Measurements from ENCODE around the gene PERM1. TPM values are rescaled to one million over a fixed set of nuclear protein-coding genes. Genes with fewer than 3 reads are reported as not detected.
A peak's percentile ranks its signal among the peaks of the same experiment; 100 is the strongest.

PERM1 gene
- total and polyA plus RNA-seq, 9 of the 15 experiments (the other 6 are each of a cell fraction or from before 2014, with no cell fraction given), result not detected

GRCh38 chr1:1023700-1024099 is 41.8 kb upstream of the PERM1 start (continued):
- TF ChIP-seq CEBPB (tag; IDR thresholded peaks at IDR 0.05), result no peak

- Histone ChIP-seq H3K9ac (ENCODE audit: insufficient read depth in 1 of 2, low read depth in 2 of 2, low read length in 2 of 2) (peak overlapping the region in 1 of 2 experiments; percentile 88; a peak in 2 of 4 replicates), H3K4me2 (ENCODE audit: insufficient read depth, low read length) (no peak overlapping the region)
These were observed 40.6 kb upstream of the PERM1 start for GRCh38 chr1:1022302-1023009.

More at GRCh38 chr1:1022302-1023009, 40.6 kb upstream of the PERM1 start:
- POLR2A ChIA-PET, result interaction anchor here (0.5 to 1.1 kb wide), 4 partner anchors 9 to 329 kb away, joined by 3 to 6 read pairs (median 4); partner anchors contain the start of gene ISG15
- no TSS peak for BruUV-seq (replicated peaks)
- no peak for DNase-seq (ENCODE audit: extremely low read depth in 1 of 4, low spot score in 3 of 4)
- Histone ChIP-seq H3K9me3 (replicated peaks; ENCODE audit: control insufficient read depth, insufficient read depth, low read depth, low read length) (no peaks in the 10 kb centered on the region), H3K27ac (ENCODE audit: extremely low read depth, low read depth, low read length) (no peak overlapping the region), H3K9me1 (ENCODE audit: control insufficient read depth, insufficient read depth, low read length) (peaks cover 12% of the 10 kb centered on the region), H3K4me3 (no peak overlapping the region), H3K79me2 (ENCODE audit: control insufficient read depth, insufficient read depth, low read length) (peaks cover 40% of the 10 kb centered on the region), H3K4me1 (replicated peaks in 1 of 2; ENCODE audit: control insufficient read depth in 2 of 2, insufficient read depth in 2 of 2, low read length in 2 of 2) (peaks cover 29 to 87% of the 10 kb centered on the region in 2 experiments), H2AFZ (ENCODE audit: low read depth, low read length) (no peak overlapping the region), H3K36me3 (ENCODE audit: control insufficient read depth, insufficient read depth, low read length) (peaks cover 54% of the 10 kb centered on the region; the same call in 2 of the 3 replicates), H4K20me1 (replicated peaks; ENCODE audit: control insufficient read depth, insufficient read depth, low read length) (peaks cover 22% of the 10 kb centered on the region), H3K27me3 (ENCODE audit: control insufficient read depth in 2 of 2, insufficient read depth in 2 of 2, low read length in 2 of 2) (no peaks in the 10 kb centered on the region)
- CTCF ChIA-PET (ENCODE audit: low intra/inter-chr PET ratio), result no interaction called here
- intact Hi-C loops (cut with micrococcal nuclease), result loop anchor here (5.0 kb wide), 1 partner anchor 40 kb away; no protein-coding TSS in a partner anchor
- TF ChIP-seq CREBBP (IDR thresholded peaks at IDR 0.05; ENCODE audit: low read depth, low read length) (no peak), GTF2F1 (IDR thresholded peaks at IDR 0.05; ENCODE audit: low read depth, low read length) (no peak), MYNN (IDR thresholded peaks at IDR 0.05) (no peak), MYNN (CRISPR knock-in tag; IDR thresholded peaks at IDR 0.05) (no peak), POLR2G (IDR thresholded peaks at IDR 0.05; ENCODE audit: low read depth, low read length) (0 out of 2 replicates have a peak, but pooled peaks have one; percentile 18)
- in situ Hi-C loops (cut with MboI), result no loop called here
- FAIRE-seq, result no peak
- ATAC-seq, result no peak
- WGBS (ENCODE audit: insufficient coverage, low coverage, missing lambda C conversion rate), result 85% methylated on average over 22 of the region's 27 CpGs

Measured in K562 (cell line).